K562 (cell line): ENCODE measurements around the gene LCN15. TPM values are rescaled to one million over a fixed set of nuclear protein-coding genes. Genes with fewer than 3 reads are reported as not detected.

ENCODE experiments used
- AFF1 ChIP-seq, 2 experiments: fragments of 450-650 bp; IDR thresholded peaks; 2 replicates each; pipeline ENCODE4 v1.6.1; 2018; ENCODE audit warnings: mild to moderate bottlenecking in 2 of 2, low read depth in 1 of 2; ENCODE audit not compliant: partially characterized antibody in 2 of 2
- ARID1B ChIP-seq: fragments of 450-650 bp; IDR thresholded peaks from 2 replicates; pipeline ENCODE4 v1.6.1; 2016; ENCODE audit warnings: antibody characterized with exemption, mild to moderate bottlenecking, inconsistent platforms
- ATF7 ChIP-seq: fragments of 450-650 bp; IDR thresholded peaks from 2 replicates; pipeline ENCODE4 v1.7.1; 2014; ENCODE audit warnings: mild to moderate bottlenecking, moderate library complexity
- BHLHE40 ChIP-seq: IDR thresholded peaks from 2 replicates; pipeline ENCODE4 v1.6.1; 2011; ENCODE audit warnings: low read length, improper control_type of control experiment
- CBFA2T2 ChIP-seq: fragments of 450-650 bp; conservative IDR thresholded peaks from 2 replicates; pipeline ENCODE4 v1.6.1; 2017; ENCODE audit warnings: mild to moderate bottlenecking
- CREB3L1 ChIP-seq: fragments of 450-650 bp; IDR thresholded peaks from 2 replicates; pipeline ENCODE4 v1.6.1; 2014; ENCODE audit warnings: low read depth, mild to moderate bottlenecking, moderate library complexity, borderline replicate concordance
- CXXC5 ChIP-seq: fragments of 250-450 bp; sonication (Bioruptor Pico); IDR thresholded peaks from 2 replicates; pipeline ENCODE4 v1.8.0; 2022; ENCODE audit warnings: inconsistent platforms, mild to moderate bottlenecking, moderate library complexity
- ESRRA ChIP-seq: fragments of 450-650 bp; IDR thresholded peaks from 2 replicates; pipeline ENCODE4 v1.6.1; 2014; ENCODE audit warnings: low read depth, mild to moderate bottlenecking, moderate library complexity, borderline replicate concordance
- ETV1 ChIP-seq: fragments of 450-650 bp; conservative IDR thresholded peaks from 2 replicates; pipeline ENCODE4 v1.6.1; 2016; ENCODE audit warnings: missing genetic modification characterization, control low read depth, low read depth, missing compliant biosample characterization
- FOXM1 ChIP-seq, 2 experiments: fragments of 450-650 bp in 1 of 2; sonication (generic) in 1 of 2; formaldehyde crosslinking in 1 of 2; IDR thresholded peaks; 2 replicates each; pipeline versions ENCODE4 v1.6.1 to v1.9.0; 2017 to 2022; ENCODE audit warnings: low read depth in 2 of 2, mild to moderate bottlenecking in 2 of 2, missing genetic modification reagents in 1 of 2, moderate library complexity in 1 of 2
- PBX2 ChIP-seq, 2 experiments: IDR thresholded peaks in 1 of 2; conservative IDR thresholded peaks in 1 of 2; 2 replicates each; pipeline ENCODE4 v1.6.1; 2016; ENCODE audit warnings: low read depth in 2 of 2, mild to moderate bottlenecking in 1 of 2, missing compliant biosample characterization in 1 of 2, missing genetic modification characterization in 1 of 2, moderate library complexity in 1 of 2
- ZBTB11 ChIP-seq, 3 experiments: fragments of 200-800 bp in 1 of 3; fragments of 250-450 bp in 1 of 3; fragments of 450-650 bp in 1 of 3; sonication (Bioruptor Pico) in 1 of 3; sonication (Bioruptor generic) in 1 of 3; formaldehyde crosslinking in 1 of 3; IDR thresholded peaks; 2 replicates each; pipeline versions ENCODE4 v1.6.1 to v1.8.0; 2016 to 2022; ENCODE audit warnings: mild to moderate bottlenecking in 2 of 3, missing genetic modification characterization in 2 of 3, missing compliant biosample characterization in 1 of 3, moderate library complexity in 1 of 3
- ZNF175 ChIP-seq: fragments of 200-800 bp; sonication (Bioruptor generic); IDR thresholded peaks from 2 replicates; pipeline ENCODE4 v1.6.1; 2016; ENCODE audit warnings: low read depth, mild to moderate bottlenecking, missing genetic modification characterization, missing compliant biosample characterization
- ZNF780A ChIP-seq: fragments of 250-450 bp; sonication (Bioruptor Pico); IDR thresholded peaks from 2 replicates; pipeline ENCODE4 v1.5.0; 2021; ENCODE audit warnings: mild to moderate bottlenecking
- polyA plus RNA-seq, 8 experiments: library from polyadenylated mRNA; depleted of rRNA in 4 of 8; stranded (reverse) in 5 of 8; unstranded in 3 of 8; fragments of >200 nt; fragmentation: Nextera tagmentation in 2 of 8; fragmentation: Illumina TruSeq in 1 of 8; extraction: Ambion mirVana in 2 of 8; extraction: Trizol in 1 of 8; gene quantifications; 2 replicates each; pipeline versions ENCODE4 v1.2.1 to v1.2.3, GENCODE V29; 2011 to 2014; ENCODE audit warnings: inconsistent platforms in 1 of 8, missing spikeins in 1 of 8
- total RNA-seq, 7 experiments: library from RNA; depleted of rRNA in 6 of 7; stranded (reverse); fragments of >200 nt in 6 of 7; fragmentation: Illumina TruSeq in 2 of 7; extraction: Trizol in 2 of 7; gene quantifications; 2 replicates each; pipeline versions ENCODE4 v1.2.1 to v1.2.3, GENCODE V29; 2011 to 2021; ENCODE audit warnings: low replicate concordance in 1 of 7

Gene LCN15
- total and polyA plus RNA-seq, 9 of the 15 experiments (the other 6 are each of a cell fraction or from before 2014, with no cell fraction given): 0.66 TPM; not detected in 8

- TF ChIP-seq ZBTB11 (CRISPR knock-in tag; IDR thresholded peaks at IDR 0.05) (peak in 1 of 3 experiments; percentile 46; a peak in 1 of 6 replicates), ARID1B (peak; percentile 68), BHLHE40 (peak; percentile 92), AFF1 (IDR thresholded peaks at IDR 0.05; ENCODE audit: low read depth in 1 of 2, partially characterized antibody in 2 of 2) (peak in 1 of 2 experiments; percentile 41), ATF7 (peak; percentile 64), CXXC5 (CRISPR knock-in tag) (peak; percentile 38), ETV1 (tag) (0 out of 2 replicates have a peak, but pooled peaks have one; percentile 9), FOXM1 (IDR thresholded peaks at IDR 0.05; ENCODE audit: low read depth) (peak; percentile 32; the same call in 1 of the 2 replicates), FOXM1 (CRISPR knock-in tag; IDR thresholded peaks at IDR 0.05; ENCODE audit: low read depth) (no peak), PBX2 (CRISPR knock-in tag; IDR thresholded peaks at IDR 0.05; ENCODE audit: low read depth) (0 out of 2 replicates have a peak, but pooled peaks have one; percentile 18), PBX2 (tag; conservative IDR thresholded peaks at IDR 0.05; ENCODE audit: low read depth) (peak; percentile 55), CREB3L1 (peak; percentile 36; the same call in 1 of the 2 replicates), CBFA2T2 (peak; percentile 49; the same call in 1 of the 2 replicates), ZNF175 (CRISPR knock-in tag) (0 out of 2 replicates have a peak, but pooled peaks have one; percentile 37), ZNF780A (CRISPR knock-in tag) (no peak), ESRRA (0 out of 2 replicates have a peak, but pooled peaks have one; percentile 17)
These were observed 20.7 kb upstream of the LCN15 start (continued) for GRCh38 chr9:136784997-136785361.
